ENCODE results near the gene MRPS12.

DNA sequence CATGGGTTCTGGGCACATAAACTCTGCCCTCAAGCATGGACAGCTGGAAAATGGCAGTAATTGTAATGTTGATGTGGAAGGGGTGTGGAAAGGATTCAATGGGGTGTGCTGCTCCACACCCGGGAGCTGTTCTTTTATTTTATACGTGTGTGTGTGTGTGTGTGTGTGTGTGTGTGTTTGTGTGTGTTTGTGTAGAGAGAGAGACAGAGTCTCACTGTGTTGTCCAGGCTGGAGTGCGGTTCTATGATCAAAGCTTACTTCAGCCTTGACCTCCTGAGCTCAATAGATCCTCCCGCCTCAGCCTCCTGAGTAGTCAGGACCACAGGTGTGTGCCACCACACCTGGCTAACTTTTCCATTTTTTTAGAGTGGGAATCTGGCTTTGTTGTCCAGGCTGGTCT lies 2.8 kb downstream of the MRPS12 start:
- TF ChIP-seq, protein P1, sequence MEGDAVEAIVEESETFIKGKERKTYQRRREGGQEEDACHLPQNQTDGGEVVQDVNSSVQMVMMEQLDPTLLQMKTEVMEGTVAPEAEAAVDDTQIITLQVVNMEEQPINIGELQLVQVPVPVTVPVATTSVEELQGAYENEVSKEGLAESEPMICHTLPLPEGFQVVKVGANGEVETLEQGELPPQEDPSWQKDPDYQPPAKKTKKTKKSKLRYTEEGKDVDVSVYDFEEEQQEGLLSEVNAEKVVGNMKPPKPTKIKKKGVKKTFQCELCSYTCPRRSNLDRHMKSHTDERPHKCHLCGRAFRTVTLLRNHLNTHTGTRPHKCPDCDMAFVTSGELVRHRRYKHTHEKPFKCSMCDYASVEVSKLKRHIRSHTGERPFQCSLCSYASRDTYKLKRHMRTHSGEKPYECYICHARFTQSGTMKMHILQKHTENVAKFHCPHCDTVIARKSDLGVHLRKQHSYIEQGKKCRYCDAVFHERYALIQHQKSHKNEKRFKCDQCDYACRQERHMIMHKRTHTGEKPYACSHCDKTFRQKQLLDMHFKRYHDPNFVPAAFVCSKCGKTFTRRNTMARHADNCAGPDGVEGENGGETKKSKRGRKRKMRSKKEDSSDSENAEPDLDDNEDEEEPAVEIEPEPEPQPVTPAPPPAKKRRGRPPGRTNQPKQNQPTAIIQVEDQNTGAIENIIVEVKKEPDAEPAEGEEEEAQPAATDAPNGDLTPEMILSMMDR (IDR thresholded peaks at IDR 0.05; ENCODE audit: low read depth, low read length), result no peak
- no peak for TF ChIP-seq POLR2A (IDR thresholded peaks at IDR 0.05; ENCODE audit: extremely low read depth, insufficient read length)
- TF ChIP-seq, protein P2, sequence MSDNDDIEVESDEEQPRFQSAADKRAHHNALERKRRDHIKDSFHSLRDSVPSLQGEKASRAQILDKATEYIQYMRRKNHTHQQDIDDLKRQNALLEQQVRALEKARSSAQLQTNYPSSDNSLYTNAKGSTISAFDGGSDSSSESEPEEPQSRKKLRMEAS (IDR thresholded peaks at IDR 0.05; ENCODE audit: low read depth, low read length), result no peak
- TF ChIP-seq MYC (IDR thresholded peaks at IDR 0.05; ENCODE audit: low read depth, low read length), result no peak

All from NB4 (cell line).